ENCODE data around the gene CHST11. TPM values are rescaled to one million over a fixed set of nuclear protein-coding genes. Genes with fewer than 3 reads are reported as not detected.

Gene CHST11
- total and polyA plus RNA-seq, 9 donors: 4.0 to 39.9 (median 20.1) TPM

DNA sequence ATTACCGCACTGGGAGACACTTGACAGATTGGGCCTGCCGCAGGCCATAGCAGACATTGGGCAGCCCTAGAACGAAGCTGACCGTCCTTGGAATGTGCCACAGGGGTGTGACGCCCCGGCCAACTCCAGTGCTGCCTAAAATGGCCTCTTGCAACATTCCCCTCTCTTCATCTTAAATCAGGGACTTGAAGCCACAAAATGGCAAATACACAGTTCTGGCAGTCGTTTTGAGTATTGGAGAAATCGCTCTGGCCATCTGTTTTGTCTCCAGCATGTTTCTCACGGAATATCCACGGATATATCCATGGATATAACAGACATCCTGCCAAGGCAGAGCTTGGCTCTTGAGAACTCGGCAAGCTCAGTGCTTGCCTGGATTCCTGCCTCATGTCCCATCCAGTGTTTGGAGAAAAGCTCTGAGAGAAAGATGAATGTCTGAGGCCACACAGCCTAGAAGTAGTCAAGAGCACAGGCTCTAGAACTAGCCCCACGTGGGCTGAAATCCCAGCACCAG, 158.4 kb downstream of the CHST11 start:
- intact Hi-C loops (cut with DNase I): no loop called here
- Histone ChIP-seq H3K36me3 (no peaks in the 10 kb centered on the region), H3K27ac (no peak overlapping the region), H3K9me3 (no peaks in the 10 kb centered on the region), H3K4me3 (no peak overlapping the region), H3K4me1 (ENCODE audit: insufficient read depth) (no peaks in the 10 kb centered on the region), H3K27me3 (no peaks in the 10 kb centered on the region)
- 49 to 57% (median 55%) methylated on average over 12 of the region's 12 CpGs for WGBS, 3 donors
- no peak for DNase-seq
- TF ChIP-seq POLR2A (IDR thresholded peaks at IDR 0.05) (no peak), EP300 (IDR thresholded peaks at IDR 0.05) (no peak)
- TF ChIP-seq, protein P1, sequence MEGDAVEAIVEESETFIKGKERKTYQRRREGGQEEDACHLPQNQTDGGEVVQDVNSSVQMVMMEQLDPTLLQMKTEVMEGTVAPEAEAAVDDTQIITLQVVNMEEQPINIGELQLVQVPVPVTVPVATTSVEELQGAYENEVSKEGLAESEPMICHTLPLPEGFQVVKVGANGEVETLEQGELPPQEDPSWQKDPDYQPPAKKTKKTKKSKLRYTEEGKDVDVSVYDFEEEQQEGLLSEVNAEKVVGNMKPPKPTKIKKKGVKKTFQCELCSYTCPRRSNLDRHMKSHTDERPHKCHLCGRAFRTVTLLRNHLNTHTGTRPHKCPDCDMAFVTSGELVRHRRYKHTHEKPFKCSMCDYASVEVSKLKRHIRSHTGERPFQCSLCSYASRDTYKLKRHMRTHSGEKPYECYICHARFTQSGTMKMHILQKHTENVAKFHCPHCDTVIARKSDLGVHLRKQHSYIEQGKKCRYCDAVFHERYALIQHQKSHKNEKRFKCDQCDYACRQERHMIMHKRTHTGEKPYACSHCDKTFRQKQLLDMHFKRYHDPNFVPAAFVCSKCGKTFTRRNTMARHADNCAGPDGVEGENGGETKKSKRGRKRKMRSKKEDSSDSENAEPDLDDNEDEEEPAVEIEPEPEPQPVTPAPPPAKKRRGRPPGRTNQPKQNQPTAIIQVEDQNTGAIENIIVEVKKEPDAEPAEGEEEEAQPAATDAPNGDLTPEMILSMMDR (IDR thresholded peaks at IDR 0.05): no peak

DNA sequence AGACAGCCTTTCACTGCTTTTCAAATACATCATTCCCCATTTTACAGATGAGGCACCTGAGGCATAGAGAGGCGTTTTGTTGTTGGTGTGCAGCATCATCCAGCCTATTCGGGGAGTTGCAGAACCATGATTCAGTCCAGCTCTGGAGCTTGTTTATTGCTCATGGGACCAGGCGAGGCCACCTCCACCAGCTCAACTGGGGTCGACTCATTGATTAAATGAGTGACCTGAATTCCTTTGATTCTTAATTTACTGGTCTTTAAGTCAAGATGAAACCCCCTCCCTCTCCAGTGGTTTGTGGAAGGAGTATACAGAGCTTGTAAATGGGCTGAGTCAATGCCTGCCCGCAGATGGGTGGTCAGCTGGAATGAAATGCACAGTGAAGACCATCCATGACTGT, 161.9 kb downstream of the CHST11 start:
- no peaks in the 10 kb centered on the region for H3K27me3 ChIP-seq
- intact Hi-C loops (cut with DNase I): no loop called here
- H3K4me1 ChIP-seq (ENCODE audit: insufficient read depth): no peaks in the 10 kb centered on the region
- no peak overlapping the region for H3K4me3 ChIP-seq
- WGBS, 3 donors: 79 to 90% (median 88%) methylated on average over 5 of the region's 5 CpGs
- H3K9me3 ChIP-seq: no peaks in the 10 kb centered on the region
- TF ChIP-seq, protein P1 (IDR thresholded peaks at IDR 0.05): no peak
- no peak for TF ChIP-seq POLR2A (IDR thresholded peaks at IDR 0.05)
- no peak for TF ChIP-seq EP300 (IDR thresholded peaks at IDR 0.05)
- no peak overlapping the region for H3K27ac ChIP-seq
- H3K36me3 ChIP-seq: no peaks in the 10 kb centered on the region
- no peak for DNase-seq

DNA sequence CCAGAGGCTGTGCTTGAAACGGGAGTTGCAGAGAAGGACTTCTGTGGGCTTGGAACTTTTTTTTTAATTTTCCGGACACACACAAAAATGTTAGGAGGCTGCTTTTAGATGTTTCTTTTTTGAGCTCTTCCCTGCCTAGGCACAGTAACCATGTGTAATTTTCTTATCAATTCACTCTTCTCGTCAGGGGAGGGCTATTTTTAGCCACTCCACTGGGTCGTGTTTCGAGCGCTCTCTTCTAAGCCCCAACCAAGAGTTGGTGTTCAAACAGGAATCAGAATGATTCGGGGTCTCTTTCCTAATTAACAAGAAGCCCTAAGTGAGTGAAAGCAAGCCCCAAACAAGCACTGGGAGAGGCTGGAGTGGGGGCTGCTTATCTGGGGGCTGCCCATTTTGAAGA, 162.6 kb downstream of the CHST11 start:
- no peak for DNase-seq
- intact Hi-C loops (cut with DNase I): no loop called here
- H3K27me3 ChIP-seq: no peaks in the 10 kb centered on the region
- TF ChIP-seq EP300 (IDR thresholded peaks at IDR 0.05) (no peak), POLR2A (IDR thresholded peaks at IDR 0.05) (no peak)
- TF ChIP-seq, protein P1 (IDR thresholded peaks at IDR 0.05): no peak
- H3K4me1 ChIP-seq (ENCODE audit: insufficient read depth): no peaks in the 10 kb centered on the region
- no peak overlapping the region for H3K27ac ChIP-seq
- H3K9me3 ChIP-seq: no peaks in the 10 kb centered on the region
- WGBS, 3 donors: 80 to 81% (median 80%) methylated on average over 7 of the region's 7 CpGs
- H3K4me3 ChIP-seq: no peak overlapping the region
- no peaks in the 10 kb centered on the region for H3K36me3 ChIP-seq

DNA sequence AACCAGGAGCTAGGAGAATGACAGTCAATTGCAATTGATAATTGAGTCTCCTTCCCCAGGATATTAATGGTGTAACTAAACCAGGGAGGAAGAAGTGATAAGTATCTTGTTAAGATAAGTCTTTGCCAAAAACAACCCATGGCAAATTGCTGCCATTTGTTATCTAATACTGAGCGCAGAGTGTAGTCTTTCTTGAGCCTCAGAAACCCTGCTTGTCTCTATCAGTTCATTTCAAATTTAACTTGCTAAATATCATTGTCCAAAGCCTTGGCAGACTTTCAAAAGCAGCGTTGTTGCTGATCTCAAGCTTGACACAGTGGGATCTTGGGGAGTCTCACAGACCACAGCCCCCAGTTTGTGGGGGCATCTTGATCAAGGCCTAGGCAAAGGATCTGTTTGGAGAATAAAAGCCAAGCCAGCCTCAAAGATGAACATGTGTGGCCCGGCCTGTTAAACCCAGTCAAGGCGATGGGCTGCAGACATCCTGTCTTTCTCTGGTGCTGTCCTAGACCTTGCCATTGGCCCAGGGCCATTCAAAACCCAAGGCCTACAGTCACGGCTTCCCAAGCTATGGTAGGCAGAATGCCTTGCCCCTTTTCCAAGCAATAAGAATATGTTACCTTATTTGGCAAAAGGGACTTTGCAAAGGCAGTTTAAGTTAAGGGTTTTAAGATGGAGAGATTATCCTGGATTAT, 164.2 kb downstream of the CHST11 start:
- intact Hi-C loops (cut with DNase I): no loop called here
- no peak for TF ChIP-seq POLR2A (IDR thresholded peaks at IDR 0.05)
- TF ChIP-seq, protein P1 (IDR thresholded peaks at IDR 0.05): no peak
- no peak for TF ChIP-seq EP300 (IDR thresholded peaks at IDR 0.05)

More for the DNA sequence above, 164.2 kb downstream of the CHST11 start:
- 60 to 75% (median 68%) methylated on average over 5 of the region's 5 CpGs for WGBS, 3 donors
- Histone ChIP-seq H3K36me3 (no peaks in the 10 kb centered on the region), H3K27ac (no peak overlapping the region), H3K27me3 (no peaks in the 10 kb centered on the region), H3K4me3 (no peak overlapping the region), H3K9me3 (no peaks in the 10 kb centered on the region), H3K4me1 (ENCODE audit: insufficient read depth) (no peaks in the 10 kb centered on the region)
- DNase-seq: no peak

All from ovary (tissue), 9 donors.